Measurements from ENCODE around the gene NFATC1. TPM values are rescaled to one million over a fixed set of nuclear protein-coding genes. Genes with fewer than 3 reads are reported as not detected.

Gene NFATC1
- polyA plus RNA-seq, 1 of the 3 experiments (the other 2 are of a cell fraction): 0.02 TPM

DNA sequence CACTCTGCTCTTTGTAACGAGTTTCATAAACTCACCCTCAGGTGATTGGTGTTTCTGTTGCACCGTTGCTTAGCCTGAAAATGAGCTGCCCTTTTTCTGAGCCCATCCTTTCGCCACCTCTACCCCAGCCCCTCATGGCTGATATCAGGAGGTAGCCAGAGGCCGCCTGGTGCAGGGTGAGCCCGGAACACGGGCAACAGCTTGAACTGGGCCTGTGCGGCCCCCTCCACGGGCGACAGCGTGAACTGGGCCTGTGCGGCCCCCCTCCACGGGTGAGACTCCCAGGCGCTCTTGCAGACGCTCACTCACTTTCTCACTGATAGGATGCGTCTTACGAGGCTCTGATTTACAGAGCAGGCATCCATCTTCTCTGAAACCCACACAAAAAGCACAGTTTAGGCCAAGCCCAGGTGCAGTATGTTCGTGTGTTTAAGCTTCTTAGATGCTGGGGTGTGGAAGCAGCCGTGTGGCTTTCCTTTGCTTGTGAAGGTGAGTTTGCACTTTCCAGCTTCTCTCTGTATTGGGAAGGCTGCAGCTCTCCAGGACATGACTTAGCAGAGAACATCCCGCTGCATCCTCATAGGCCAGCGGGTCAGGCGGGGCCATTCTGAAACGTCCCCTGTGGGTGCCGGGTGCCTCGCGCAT lies 83.5 kb downstream of the NFATC1 start:
- H3K9me2 ChIP-seq: no peaks in the 10 kb centered on the region
- no peaks in the 10 kb centered on the region for H3F3A ChIP-seq (replicated peaks; ENCODE audit: insufficient read depth)
- H3K4me2 ChIP-seq: no peak overlapping the region
- no peak overlapping the region for H3K9ac ChIP-seq
- H3K4me1 ChIP-seq (ENCODE audit: control insufficient read depth in 1 of 2, insufficient read depth in 2 of 2, low read depth in 1 of 2, low read length in 1 of 2): no peaks in the 10 kb centered on the region
- no peak for DNase-seq
- 21% methylated on average over 9 of the region's 25 CpGs for WGBS (ENCODE audit: low lambda C conversion rate)
- no peaks in the 10 kb centered on the region for H4K20me1 ChIP-seq (ENCODE audit: insufficient read depth)
- ChIA-PET CTCF (no interaction called here), POLR2A (no interaction called here)
- H3K27me3 ChIP-seq (ENCODE audit: insufficient read depth): peaks cover 53% of the 10 kb centered on the region
- no peaks in the 10 kb centered on the region for H3K36me3 ChIP-seq (replicated peaks in 1 of 2; ENCODE audit: control insufficient read depth in 1 of 2, insufficient read depth in 2 of 2, low read length in 1 of 2)
- H2AFZ ChIP-seq (ENCODE audit: low read depth): no peak overlapping the region
- H3K9me3 ChIP-seq: no peaks in the 10 kb centered on the region
- H3K79me2 ChIP-seq (ENCODE audit: insufficient read depth): no peaks in the 10 kb centered on the region
- H3K27ac ChIP-seq (ENCODE audit: low read depth in 2 of 2, low read length in 1 of 2): no peak overlapping the region
- H3K4me3 ChIP-seq (ENCODE audit: low read depth in 2 of 2, low read length in 1 of 2): no peak overlapping the region
- no peak for TF ChIP-seq RCOR1 (IDR thresholded peaks at IDR 0.05; ENCODE audit: low read length)
- no peak for TF ChIP-seq JUND (IDR thresholded peaks at IDR 0.05)
- no peak for TF ChIP-seq FOSL2 (IDR thresholded peaks at IDR 0.05; ENCODE audit: borderline replicate concordance, low read depth)
- no peak for TF ChIP-seq FOXM1 (IDR thresholded peaks at IDR 0.05; ENCODE audit: low read depth)
- TF ChIP-seq NFIC (IDR thresholded peaks at IDR 0.05; ENCODE audit: borderline replicate concordance): no peak
- no peak for TF ChIP-seq GATA2 (CRISPR knock-in tag; IDR thresholded peaks at IDR 0.05)
- TF ChIP-seq ELF1 (IDR thresholded peaks at IDR 0.05): no peak
- no peak for TF ChIP-seq SMC3 (IDR thresholded peaks at IDR 0.05; ENCODE audit: low read depth, low read length)
- no peak for TF ChIP-seq TEAD4 (IDR thresholded peaks at IDR 0.05; ENCODE audit: borderline replicate concordance, insufficient read depth)
- TF ChIP-seq USF1 (IDR thresholded peaks at IDR 0.05; ENCODE audit: borderline replicate concordance, low read depth): no peak
- no peak for TF ChIP-seq MXI1 (IDR thresholded peaks at IDR 0.05; ENCODE audit: low read depth, low read length)
- TF ChIP-seq, protein P1, sequence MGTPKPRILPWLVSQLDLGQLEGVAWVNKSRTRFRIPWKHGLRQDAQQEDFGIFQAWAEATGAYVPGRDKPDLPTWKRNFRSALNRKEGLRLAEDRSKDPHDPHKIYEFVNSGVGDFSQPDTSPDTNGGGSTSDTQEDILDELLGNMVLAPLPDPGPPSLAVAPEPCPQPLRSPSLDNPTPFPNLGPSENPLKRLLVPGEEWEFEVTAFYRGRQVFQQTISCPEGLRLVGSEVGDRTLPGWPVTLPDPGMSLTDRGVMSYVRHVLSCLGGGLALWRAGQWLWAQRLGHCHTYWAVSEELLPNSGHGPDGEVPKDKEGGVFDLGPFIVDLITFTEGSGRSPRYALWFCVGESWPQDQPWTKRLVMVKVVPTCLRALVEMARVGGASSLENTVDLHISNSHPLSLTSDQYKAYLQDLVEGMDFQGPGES (IDR thresholded peaks at IDR 0.05; ENCODE audit: low read depth, low read length): no peak

DNA sequence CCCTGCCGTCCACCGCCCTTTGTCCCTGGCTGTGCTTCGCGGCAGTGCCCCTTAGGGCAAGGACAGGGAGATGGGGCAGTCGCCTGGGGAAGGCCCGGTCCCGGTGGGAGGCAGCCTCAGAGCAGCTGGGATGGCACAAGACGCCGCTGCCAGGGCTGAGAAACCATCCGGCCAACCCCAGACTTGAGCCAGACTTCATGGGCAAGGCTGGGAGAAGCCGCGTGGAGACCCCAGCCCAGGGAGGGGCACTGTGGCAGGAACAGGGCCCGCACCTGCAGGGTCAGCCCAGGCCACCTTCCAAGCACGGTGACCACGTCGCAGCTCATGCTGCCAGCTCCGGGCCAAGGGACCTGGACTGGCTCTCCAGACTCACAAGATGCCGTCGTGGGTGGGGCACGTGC lies 84.0 kb downstream of the NFATC1 start:
- no peak overlapping the region for H3K9ac ChIP-seq
- no peaks in the 10 kb centered on the region for H3K9me3 ChIP-seq
- no peak overlapping the region for H3K4me2 ChIP-seq
- no peaks in the 10 kb centered on the region for H3K36me3 ChIP-seq (replicated peaks in 1 of 2; ENCODE audit: control insufficient read depth in 1 of 2, insufficient read depth in 2 of 2, low read length in 1 of 2)
- POLR2A ChIA-PET: no interaction called here
- no peaks in the 10 kb centered on the region for H3K79me2 ChIP-seq (ENCODE audit: insufficient read depth)
- H2AFZ ChIP-seq (ENCODE audit: low read depth): no peak overlapping the region
- peaks cover 59% of the 10 kb centered on the region for H3K27me3 ChIP-seq (ENCODE audit: insufficient read depth)
- no peaks in the 10 kb centered on the region for H3F3A ChIP-seq (replicated peaks; ENCODE audit: insufficient read depth)
- no peaks in the 10 kb centered on the region for H4K20me1 ChIP-seq (ENCODE audit: insufficient read depth)
- DNase-seq: no peak
- CTCF ChIA-PET: no interaction called here
- peaks cover 0 to 3% of the 10 kb centered on the region in 2 experiments; a peak in 1 of 4 replicates for H3K4me1 ChIP-seq (ENCODE audit: control insufficient read depth in 1 of 2, insufficient read depth in 2 of 2, low read depth in 1 of 2, low read length in 1 of 2)
- no peak overlapping the region for H3K4me3 ChIP-seq (ENCODE audit: low read depth in 2 of 2, low read length in 1 of 2)
- TF ChIP-seq RXRA (IDR thresholded peaks at IDR 0.05; ENCODE audit: borderline replicate concordance, low read depth) (no peak), TEAD4 (IDR thresholded peaks at IDR 0.05; ENCODE audit: borderline replicate concordance, insufficient read depth) (no peak), NRF1 (IDR thresholded peaks at IDR 0.05; ENCODE audit: low read depth, low read length) (no peak), FOXJ3 (CRISPR knock-in tag; IDR thresholded peaks at IDR 0.05) (no peak), TCF12 (IDR thresholded peaks at IDR 0.05) (no peak), MXI1 (IDR thresholded peaks at IDR 0.05; ENCODE audit: low read depth, low read length) (no peak), NFIC (IDR thresholded peaks at IDR 0.05; ENCODE audit: borderline replicate concordance) (no peak), JUND (IDR thresholded peaks at IDR 0.05) (no peak), GABPA (IDR thresholded peaks at IDR 0.05; ENCODE audit: low read depth) (no peak), REST (IDR thresholded peaks at IDR 0.05; ENCODE audit: low read depth, low read length) (no peak), EP300 (IDR thresholded peaks at IDR 0.05; ENCODE audit: borderline replicate concordance in 1 of 2, low read depth in 1 of 2, low read length in 1 of 2) (no peak), USF1 (IDR thresholded peaks at IDR 0.05; ENCODE audit: borderline replicate concordance, low read depth) (no peak), ELF1 (IDR thresholded peaks at IDR 0.05) (no peak)
- TF ChIP-seq, protein P2, sequence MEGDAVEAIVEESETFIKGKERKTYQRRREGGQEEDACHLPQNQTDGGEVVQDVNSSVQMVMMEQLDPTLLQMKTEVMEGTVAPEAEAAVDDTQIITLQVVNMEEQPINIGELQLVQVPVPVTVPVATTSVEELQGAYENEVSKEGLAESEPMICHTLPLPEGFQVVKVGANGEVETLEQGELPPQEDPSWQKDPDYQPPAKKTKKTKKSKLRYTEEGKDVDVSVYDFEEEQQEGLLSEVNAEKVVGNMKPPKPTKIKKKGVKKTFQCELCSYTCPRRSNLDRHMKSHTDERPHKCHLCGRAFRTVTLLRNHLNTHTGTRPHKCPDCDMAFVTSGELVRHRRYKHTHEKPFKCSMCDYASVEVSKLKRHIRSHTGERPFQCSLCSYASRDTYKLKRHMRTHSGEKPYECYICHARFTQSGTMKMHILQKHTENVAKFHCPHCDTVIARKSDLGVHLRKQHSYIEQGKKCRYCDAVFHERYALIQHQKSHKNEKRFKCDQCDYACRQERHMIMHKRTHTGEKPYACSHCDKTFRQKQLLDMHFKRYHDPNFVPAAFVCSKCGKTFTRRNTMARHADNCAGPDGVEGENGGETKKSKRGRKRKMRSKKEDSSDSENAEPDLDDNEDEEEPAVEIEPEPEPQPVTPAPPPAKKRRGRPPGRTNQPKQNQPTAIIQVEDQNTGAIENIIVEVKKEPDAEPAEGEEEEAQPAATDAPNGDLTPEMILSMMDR (IDR thresholded peaks at IDR 0.05): no peak
- WGBS (ENCODE audit: low lambda C conversion rate): no CpG with 5 or more reads among the region's 20 CpGs
- H3K9me2 ChIP-seq: no peaks in the 10 kb centered on the region
- no peak overlapping the region for H3K27ac ChIP-seq (ENCODE audit: low read depth in 2 of 2, low read length in 1 of 2)
